Measurements from ENCODE around the gene GRIK1.

GRIK1 gene

DNA sequence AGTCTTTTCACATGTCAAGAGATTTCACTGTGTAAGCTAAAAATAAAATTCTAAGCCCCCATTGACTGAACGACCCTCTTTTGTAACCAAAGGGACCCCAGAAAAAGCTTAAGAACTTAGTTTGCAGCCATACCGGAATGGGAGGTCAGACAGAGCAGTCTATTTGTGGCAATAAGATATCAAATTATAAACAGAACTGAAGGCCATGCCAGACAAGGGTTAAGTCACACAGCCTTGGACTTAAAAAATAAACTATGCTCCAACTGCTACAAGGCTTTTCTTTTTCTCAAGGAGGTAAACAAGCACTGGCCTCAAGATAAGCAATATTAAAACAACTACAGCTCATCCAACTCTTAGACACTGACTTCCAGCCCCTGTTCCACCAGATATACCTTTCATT lies 384.2 kb downstream of the GRIK1 start:
- in situ Hi-C loops (cut with MboI; ENCODE audit: low pct_unique_long_range_greater_than_20kb, low sequenced_read_pairs, unreplicated experiment): no loop called here
- TF ChIP-seq, protein P1, sequence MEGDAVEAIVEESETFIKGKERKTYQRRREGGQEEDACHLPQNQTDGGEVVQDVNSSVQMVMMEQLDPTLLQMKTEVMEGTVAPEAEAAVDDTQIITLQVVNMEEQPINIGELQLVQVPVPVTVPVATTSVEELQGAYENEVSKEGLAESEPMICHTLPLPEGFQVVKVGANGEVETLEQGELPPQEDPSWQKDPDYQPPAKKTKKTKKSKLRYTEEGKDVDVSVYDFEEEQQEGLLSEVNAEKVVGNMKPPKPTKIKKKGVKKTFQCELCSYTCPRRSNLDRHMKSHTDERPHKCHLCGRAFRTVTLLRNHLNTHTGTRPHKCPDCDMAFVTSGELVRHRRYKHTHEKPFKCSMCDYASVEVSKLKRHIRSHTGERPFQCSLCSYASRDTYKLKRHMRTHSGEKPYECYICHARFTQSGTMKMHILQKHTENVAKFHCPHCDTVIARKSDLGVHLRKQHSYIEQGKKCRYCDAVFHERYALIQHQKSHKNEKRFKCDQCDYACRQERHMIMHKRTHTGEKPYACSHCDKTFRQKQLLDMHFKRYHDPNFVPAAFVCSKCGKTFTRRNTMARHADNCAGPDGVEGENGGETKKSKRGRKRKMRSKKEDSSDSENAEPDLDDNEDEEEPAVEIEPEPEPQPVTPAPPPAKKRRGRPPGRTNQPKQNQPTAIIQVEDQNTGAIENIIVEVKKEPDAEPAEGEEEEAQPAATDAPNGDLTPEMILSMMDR (IDR thresholded peaks at IDR 0.05; ENCODE audit: extremely low read depth, insufficient read depth, missing control alignments): no peak

DNA sequence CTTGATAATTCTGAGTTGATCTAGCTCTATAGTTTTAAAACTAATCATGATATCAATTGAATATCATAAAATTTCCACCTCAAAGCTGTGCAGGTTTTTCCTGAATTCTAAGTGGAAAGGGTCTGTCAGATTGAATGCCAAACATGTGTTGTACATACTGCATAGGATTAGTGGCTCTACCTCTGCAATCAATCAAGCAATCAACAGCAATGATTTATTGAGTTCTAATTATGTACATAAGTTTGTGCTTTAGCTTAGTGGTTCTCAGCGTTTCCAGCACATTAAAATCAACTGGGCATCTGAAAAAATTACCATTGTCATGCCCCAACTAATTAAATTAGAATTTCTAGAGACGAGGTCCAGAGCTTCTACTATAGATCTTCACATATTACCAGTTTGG lies 389.6 kb downstream of the GRIK1 start:
- in situ Hi-C loops (cut with MboI; ENCODE audit: low pct_unique_long_range_greater_than_20kb, low sequenced_read_pairs, unreplicated experiment): no loop called here
- DNase-seq (ENCODE audit: low spot score): no peak
- TF ChIP-seq, protein P1 (IDR thresholded peaks at IDR 0.05; ENCODE audit: extremely low read depth, insufficient read depth, missing control alignments): no peak

More for the DNA sequence above, 384.2 kb downstream of the GRIK1 start:
- no peak for DNase-seq (ENCODE audit: low spot score)

DNA sequence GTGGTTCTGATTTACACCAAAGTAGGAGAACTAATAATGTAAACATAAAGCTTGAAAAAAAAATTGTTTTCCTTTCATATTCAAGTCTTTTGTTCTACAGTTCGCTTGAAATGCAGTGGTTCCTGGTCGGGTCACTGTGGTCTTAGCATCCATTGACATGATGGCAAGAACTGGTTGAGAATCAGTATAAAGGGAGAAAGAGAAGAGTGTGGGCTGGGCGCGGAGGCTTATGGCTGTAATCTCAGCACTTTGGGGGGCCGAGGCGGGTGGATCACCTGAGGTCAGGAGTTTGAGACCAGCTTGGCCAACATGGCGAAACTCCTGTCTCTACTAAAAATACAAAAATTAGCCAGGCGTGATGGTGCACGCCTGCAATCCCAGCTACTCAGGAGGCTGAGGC lies 390.2 kb downstream of the GRIK1 start:
- no peak for DNase-seq (ENCODE audit: low spot score)
- in situ Hi-C loops (cut with MboI; ENCODE audit: low pct_unique_long_range_greater_than_20kb, low sequenced_read_pairs, unreplicated experiment): no loop called here
- TF ChIP-seq, protein P1 (IDR thresholded peaks at IDR 0.05; ENCODE audit: extremely low read depth, insufficient read depth, missing control alignments): no peak

DNA sequence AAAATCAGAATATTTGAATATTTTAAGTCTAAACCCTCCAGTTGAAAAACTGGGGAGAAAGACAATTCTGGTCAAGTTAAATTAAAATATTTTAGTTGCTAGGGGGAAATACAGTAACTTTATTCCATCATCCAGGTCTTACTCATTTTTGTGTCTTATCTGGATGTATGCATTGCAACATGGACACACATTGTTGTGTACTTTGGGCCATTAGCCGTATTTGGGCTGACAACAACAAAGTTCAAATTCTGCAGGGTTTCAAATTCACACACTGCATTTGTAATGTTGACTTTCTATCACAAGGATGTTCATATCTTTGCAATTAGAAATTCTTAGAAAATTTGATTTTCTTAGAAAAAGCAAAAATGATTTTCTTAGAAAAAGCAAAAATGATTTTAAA lies 391.8 kb downstream of the GRIK1 start:
- DNase-seq (ENCODE audit: low spot score): no peak
- TF ChIP-seq, protein P1 (IDR thresholded peaks at IDR 0.05; ENCODE audit: extremely low read depth, insufficient read depth, missing control alignments): no peak
- in situ Hi-C loops (cut with MboI; ENCODE audit: low pct_unique_long_range_greater_than_20kb, low sequenced_read_pairs, unreplicated experiment): no loop called here

DNA sequence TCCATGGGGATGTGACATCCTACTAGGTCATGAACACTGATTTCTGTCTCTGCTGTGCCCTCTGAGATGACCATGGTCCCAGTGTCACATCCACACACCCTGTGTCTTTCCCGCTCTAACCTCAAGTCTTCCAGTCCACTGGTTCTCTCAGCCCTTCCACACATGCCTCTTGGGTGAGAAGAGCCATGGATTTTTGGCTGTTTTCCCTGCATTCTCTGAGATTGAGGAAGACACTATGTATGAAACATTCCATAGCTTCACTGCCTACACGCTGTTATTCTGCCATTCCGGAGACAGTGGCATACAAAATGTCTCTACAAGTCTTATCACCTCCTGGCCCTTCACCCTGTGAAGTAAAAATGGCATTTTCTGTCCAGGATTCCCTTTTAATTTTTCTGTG lies 393.7 kb downstream of the GRIK1 start:
- in situ Hi-C loops (cut with MboI; ENCODE audit: low pct_unique_long_range_greater_than_20kb, low sequenced_read_pairs, unreplicated experiment): no loop called here

DNA sequence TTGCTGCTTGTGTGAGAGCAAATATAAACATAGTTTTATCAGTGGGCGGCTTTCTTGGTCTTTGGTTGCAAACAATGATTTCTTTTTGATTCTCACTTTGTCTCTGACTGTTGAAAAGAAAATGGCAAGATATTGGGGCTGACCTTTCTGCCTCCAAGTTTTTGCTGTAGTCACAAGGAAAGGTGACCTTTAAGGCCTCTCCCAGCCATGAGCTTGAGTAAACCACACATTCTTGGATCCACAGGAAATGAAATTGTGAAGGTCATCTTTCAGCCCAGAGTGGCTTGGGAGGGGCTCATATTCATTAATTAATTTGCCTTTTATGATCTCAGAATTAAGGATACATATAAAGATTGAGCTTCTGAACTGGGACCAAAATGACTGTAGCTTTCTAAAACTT lies 399.5 kb downstream of the GRIK1 start:
- no peak for DNase-seq (ENCODE audit: low spot score)
- in situ Hi-C loops (cut with MboI; ENCODE audit: low pct_unique_long_range_greater_than_20kb, low sequenced_read_pairs, unreplicated experiment): no loop called here
- TF ChIP-seq, protein P1 (IDR thresholded peaks at IDR 0.05; ENCODE audit: extremely low read depth, insufficient read depth, missing control alignments): no peak

More for the DNA sequence above, 393.7 kb downstream of the GRIK1 start:
- TF ChIP-seq, protein P1 (IDR thresholded peaks at IDR 0.05; ENCODE audit: extremely low read depth, insufficient read depth, missing control alignments): no peak
- DNase-seq (ENCODE audit: low spot score): no peak

DNA sequence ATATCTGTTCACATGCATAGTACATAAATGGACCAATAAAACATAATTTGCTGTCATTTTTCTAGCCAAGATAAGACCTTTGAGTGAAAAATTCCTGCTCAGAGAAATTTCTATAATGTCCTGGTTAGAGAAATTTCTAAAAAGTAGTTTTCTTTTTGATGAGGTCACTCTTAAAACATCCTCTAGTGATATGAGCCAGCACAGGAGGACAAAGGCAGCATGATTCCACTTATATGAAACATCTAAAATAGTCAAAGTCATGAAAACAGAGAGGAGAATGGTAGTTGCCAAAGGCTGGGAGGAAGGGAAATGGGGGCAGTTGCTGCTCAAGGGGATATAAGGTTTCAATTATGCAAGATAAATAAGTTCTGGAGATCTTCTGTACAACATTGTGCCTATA lies 401.7 kb downstream of the GRIK1 start:
- TF ChIP-seq, protein P1 (IDR thresholded peaks at IDR 0.05; ENCODE audit: extremely low read depth, insufficient read depth, missing control alignments): no peak
- no peak for DNase-seq (ENCODE audit: low spot score)
- in situ Hi-C loops (cut with MboI; ENCODE audit: low pct_unique_long_range_greater_than_20kb, low sequenced_read_pairs, unreplicated experiment): no loop called here

All from GM13977 (cell line).